K562 (cell line): ENCODE data around the gene GPAT2. TPM values are rescaled to one million over a fixed set of nuclear protein-coding genes. Genes with fewer than 3 reads are reported as not detected.

Experiments
- ATAC-seq: fragments of 200-7000 bp; cut with Tn5 transposase; 3 replicates; pipeline ENCODE4 v1.9.1; 2020; ENCODE audit warnings: moderate library complexity
- BruUV-seq: library from RNA; stranded (reverse); fragments of 400-500 nt; replicated peaks from 2 replicates; lab custom pipeline; 2021; lab: Mats Ljungman, UMichigan
- CTCF ChIA-PET: fragments of 300-600 bp; formaldehyde crosslinking; extraction: SDS; loops from one replicate; lab custom pipeline; 2021; ENCODE audit warnings: low intra/inter-chr PET ratio; lab: Yijun Ruan, JAX
- POLR2A ChIA-PET: fragments of 300-600, 350-650 bp; sonication (Branson Sonifier 250); formaldehyde crosslinking; extraction: SDS; loops from one replicate; lab custom pipeline; 2021; ENCODE audit warnings: antibody characterized with exemption, inconsistent platforms; lab: Yijun Ruan, JAX
- DNase-seq, 4 experiments: peaks; one replicate each; pipeline versions ENCODE4 v3.0.0 to v3.0.0-alpha.2; 2011 to 2018; ENCODE audit warnings: low spot score in 3 of 4, mixed read lengths in 3 of 4; ENCODE audit errors: extremely low read depth in 1 of 4
- FAIRE-seq: peaks from 2 replicates; lab custom pipeline; 2011; peaks lifted over from hg19 to GRCh38; lab: Jason Lieb, UNC
- H2AFZ ChIP-seq: 2 replicates; pipeline ENCODE4 v1.6.0; 2011; ENCODE audit warnings: low read depth, low read length, control low read depth, inconsistent platforms
- H3K27ac ChIP-seq: fragments of 200-600 bp; 3 replicates; pipeline ENCODE4 v1.8.0; 2011; ENCODE audit warnings: low read depth, mild to moderate bottlenecking, control low read depth, inconsistent platforms, low read length, moderate library complexity, mixed read lengths; ENCODE audit errors: extremely low read depth
- H3K27me3 ChIP-seq, 2 experiments: fragments of 300-600 bp in 1 of 2; 2 replicates in 1 of 2; 3 replicates in 1 of 2; pipeline versions ENCODE4 v1.6.0 to v1.8.0; 2011; ENCODE audit warnings: inconsistent platforms in 2 of 2, low read length in 2 of 2, mild to moderate bottlenecking in 1 of 2, mixed read lengths in 1 of 2, moderate library complexity in 1 of 2; ENCODE audit not compliant: control insufficient read depth in 2 of 2, insufficient read depth in 2 of 2
- H3K36me3 ChIP-seq: fragments of 300-600 bp; 3 replicates; pipeline ENCODE4 v1.8.0; 2011; ENCODE audit warnings: mild to moderate bottlenecking, low read length, inconsistent platforms; ENCODE audit not compliant: control insufficient read depth, insufficient read depth
- H3K4me1 ChIP-seq, 2 experiments: fragments of 200-600 bp in 1 of 2; replicated peaks in 1 of 2; 2 replicates in 1 of 2; 3 replicates in 1 of 2; pipeline versions ENCODE4 v1.5.1 to v1.8.0; 2011; ENCODE audit warnings: inconsistent platforms in 2 of 2, low read length in 2 of 2, mild to moderate bottlenecking in 1 of 2, mixed read lengths in 1 of 2, moderate library complexity in 1 of 2; ENCODE audit not compliant: control insufficient read depth in 2 of 2, insufficient read depth in 2 of 2
- H3K4me2 ChIP-seq: 2 replicates; pipeline ENCODE4 v1.6.1; 2011; ENCODE audit warnings: low read length, control low read depth, inconsistent platforms, mixed read lengths; ENCODE audit not compliant: insufficient read depth
- H3K4me3 ChIP-seq: fragments of 200-600 bp; sonication (generic), shearing (Covaris generic); 2 replicates; pipeline ENCODE4 v1.5.1; 2016; ENCODE audit warnings: control low read depth, inconsistent platforms
- H3K79me2 ChIP-seq: fragments of 200-600 bp; 3 replicates; pipeline ENCODE4 v1.8.0; 2011; ENCODE audit warnings: low read length, inconsistent platforms; ENCODE audit not compliant: control insufficient read depth, insufficient read depth
- H3K9ac ChIP-seq, 2 experiments: 2 replicates each; pipeline versions ENCODE4 v1.6.0 to v1.6.1; 2011; ENCODE audit warnings: low read depth in 2 of 2, low read length in 2 of 2, control low read depth in 1 of 2, inconsistent platforms in 1 of 2, mild to moderate bottlenecking in 1 of 2, mixed read lengths in 1 of 2; ENCODE audit not compliant: insufficient read depth in 1 of 2
- H3K9me1 ChIP-seq: one replicate; pipeline ENCODE4 v1.6.0; 2011; ENCODE audit warnings: inconsistent platforms, mild to moderate bottlenecking, low read length, moderate library complexity; ENCODE audit not compliant: control insufficient read depth, insufficient read depth
- H3K9me3 ChIP-seq: replicated peaks from 2 replicates; pipeline ENCODE4 v1.5.1; 2011; ENCODE audit warnings: low read depth, low read length, inconsistent platforms; ENCODE audit not compliant: control insufficient read depth, insufficient read depth
- H4K20me1 ChIP-seq: replicated peaks from 2 replicates; pipeline ENCODE4 v1.6.1; 2011; ENCODE audit warnings: low read length, inconsistent platforms, mixed read lengths; ENCODE audit not compliant: control insufficient read depth, insufficient read depth
- ARHGAP35 ChIP-seq: fragments of 450-650 bp; IDR thresholded peaks from 2 replicates; pipeline ENCODE4 v1.6.1; 2018; ENCODE audit not compliant: partially characterized antibody
- CCAR2 ChIP-seq: fragments of 200-400 bp; formaldehyde crosslinking; IDR thresholded peaks from 2 replicates; pipeline ENCODE4 v1.6.1; 2017; ENCODE audit warnings: mild to moderate bottlenecking, low read depth, low read length
- CREBBP ChIP-seq: IDR thresholded peaks from one replicate; pipeline ENCODE4 v1.6.1; 2012; ENCODE audit warnings: low read depth, mild to moderate bottlenecking, control low read depth, inconsistent platforms, low read length
- HCFC1 ChIP-seq: IDR thresholded peaks from 2 replicates; pipeline ENCODE4 v1.6.1; 2012; ENCODE audit warnings: low read depth, low read length, improper control_type of control experiment
- HIVEP1 ChIP-seq: fragments of 250-450 bp; sonication (Bioruptor Pico); IDR thresholded peaks from 2 replicates; pipeline ENCODE4 v1.4.0; 2020; ENCODE audit warnings: mild to moderate bottlenecking
- MAFG ChIP-seq: fragments of 450-650 bp; conservative IDR thresholded peaks from 2 replicates; pipeline ENCODE4 v1.6.1; 2016; ENCODE audit warnings: missing genetic modification characterization, missing compliant biosample characterization
- NFE2 ChIP-seq: IDR thresholded peaks from 2 replicates; pipeline ENCODE4 v1.6.1; 2014; ENCODE audit warnings: antibody characterized with exemption, low read depth
- PML ChIP-seq: IDR thresholded peaks from 2 replicates; pipeline ENCODE4 v1.6.1; 2012; ENCODE audit warnings: low read length, inconsistent platforms
- POLR2AphosphoS2 ChIP-seq: IDR thresholded peaks from 2 replicates; pipeline ENCODE4 v1.6.1; 2012; ENCODE audit warnings: low read length, improper control_type of control experiment
- RHOXF2B ChIP-seq: fragments of 250-450 bp; sonication (Bioruptor Pico); conservative IDR thresholded peaks from 2 replicates; pipeline ENCODE4 v1.5.1; 2021
- ZEB2 ChIP-seq: fragments of 450-650 bp; IDR thresholded peaks from 2 replicates; pipeline ENCODE4 v1.6.1; 2016
- ZKSCAN3 ChIP-seq: fragments of 250-450 bp; sonication (Bioruptor Pico); IDR thresholded peaks from 2 replicates; pipeline ENCODE4 v1.4.0; 2020
- ZNF766 ChIP-seq: fragments of 200-800 bp; sonication (Bioruptor generic); conservative IDR thresholded peaks from 2 replicates; pipeline ENCODE4 v1.6.1; 2016; ENCODE audit warnings: missing genetic modification characterization, missing compliant biosample characterization
- WGBS: fragments of 100-300 bp; shearing (Covaris generic); methylation state at CpG from one replicate; pipeline ENCODE4 v1.1.6; 2016; ENCODE audit warnings: low coverage, mixed read lengths; ENCODE audit not compliant: insufficient coverage; ENCODE audit errors: missing lambda C conversion rate; 5-methylcytosine and 5-hydroxymethylcytosine counted together
- in situ Hi-C: fragments of 300-500 bp; cut with MboI; formaldehyde crosslinking; loops from 4 replicates; pipeline ENCODE4 v1.15.0; 2018; ENCODE audit warnings: inconsistent platforms, mixed read lengths
- intact Hi-C: fragments of 100-400 bp; cut with micrococcal nuclease; formaldehyde crosslinking; loops from 2 replicates; pipeline ENCODE4 v1.14.2; 2022
- polyA plus RNA-seq, 8 experiments: library from polyadenylated mRNA; depleted of rRNA in 4 of 8; stranded (reverse) in 5 of 8; unstranded in 3 of 8; fragments of >200 nt; fragmentation: Nextera tagmentation in 2 of 8; fragmentation: Illumina TruSeq in 1 of 8; extraction: Ambion mirVana in 2 of 8; extraction: Trizol in 1 of 8; gene quantifications; 2 replicates each; pipeline versions ENCODE4 v1.2.1 to v1.2.3, GENCODE V29; 2011 to 2014; ENCODE audit warnings: inconsistent platforms in 1 of 8, missing spikeins in 1 of 8
- total RNA-seq, 7 experiments: library from RNA; depleted of rRNA in 6 of 7; stranded (reverse); fragments of >200 nt in 6 of 7; fragmentation: Illumina TruSeq in 2 of 7; extraction: Trizol in 2 of 7; gene quantifications; 2 replicates each; pipeline versions ENCODE4 v1.2.1 to v1.2.3, GENCODE V29; 2011 to 2021; ENCODE audit warnings: low replicate concordance in 1 of 7
- TF ChIP-seq, protein P1 (sequence below): fragments of 200-400 bp; formaldehyde crosslinking; IDR thresholded peaks from 2 replicates; pipeline ENCODE4 v1.6.1; 2017; ENCODE audit warnings: mild to moderate bottlenecking, low read depth, low read length, moderate library complexity
- TF ChIP-seq, protein P2 (sequence below): sonication (generic); formaldehyde crosslinking; IDR thresholded peaks from 2 replicates; pipeline ENCODE4 v1.9.0; 2022; ENCODE audit warnings: mild to moderate bottlenecking, missing genetic modification reagents

Gene GPAT2
- total and polyA plus RNA-seq, 9 of the 15 experiments (the other 6 are each of a cell fraction or from before 2014, with no cell fraction given), result 0.01 to 1.2 (median 0.22) TPM; not detected in 3

DNA sequence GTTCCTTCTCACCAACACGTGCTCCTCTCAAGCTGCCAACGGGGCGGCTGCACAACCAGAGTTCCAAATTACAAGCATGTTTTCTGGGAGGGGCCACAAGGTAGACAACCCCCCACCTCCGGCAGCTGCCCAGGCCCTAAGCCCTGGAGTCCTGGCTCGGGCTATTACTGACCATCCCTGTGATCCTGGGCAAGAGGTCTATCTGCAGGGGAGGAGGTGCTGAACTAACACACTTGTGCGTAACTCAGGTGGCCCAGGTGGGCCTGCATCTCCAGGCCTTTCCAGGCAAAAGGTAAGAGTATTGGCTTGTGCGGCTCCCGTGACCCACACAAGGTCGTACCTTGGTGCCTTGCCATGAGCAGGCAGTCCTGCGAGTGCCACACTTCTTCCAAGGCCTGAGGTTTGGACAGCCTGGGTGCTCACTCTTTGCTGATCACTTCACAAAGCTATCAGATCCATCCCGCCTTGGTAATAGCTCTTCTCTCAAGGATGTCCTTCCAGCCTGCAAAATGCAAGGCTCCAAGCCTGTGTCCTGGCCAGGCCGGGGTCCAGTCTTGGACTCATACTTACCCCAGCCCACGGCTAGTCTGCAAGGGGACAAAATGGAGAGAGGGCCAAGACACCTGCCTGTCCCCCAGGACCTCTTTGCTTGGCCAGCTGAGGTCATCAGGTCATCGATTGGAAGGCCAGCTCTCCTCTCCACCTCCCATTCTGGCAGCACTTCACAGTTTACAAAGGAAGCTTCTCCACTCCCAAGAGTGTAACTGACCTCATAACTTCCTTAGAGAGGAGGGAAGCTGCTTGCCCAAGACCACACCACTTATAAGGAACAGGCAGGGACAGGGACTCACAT is 47.7 kb upstream of the GPAT2 start:
- TF ChIP-seq HIVEP1 (CRISPR knock-in tag), result no peak
- H3K27me3 ChIP-seq, result peaks cover 5 to 37% of the 10 kb centered on the region in 2 experiments; a peak in 4 of 5 replicates
- no peak overlapping the region for H2AFZ ChIP-seq
- ChIA-PET CTCF (no interaction called here), POLR2A (no interaction called here)
- no peak for FAIRE-seq
- no peaks in the 10 kb centered on the region for H3K9me3 ChIP-seq
- H3K79me2 ChIP-seq, result no peaks in the 10 kb centered on the region
- BruUV-seq, result no TSS peak
- H4K20me1 ChIP-seq, result no peaks in the 10 kb centered on the region
- no peaks in the 10 kb centered on the region; a peak in 1 of 5 replicates for H3K4me1 ChIP-seq
- intact Hi-C loops (no loop called here), in situ Hi-C loops (loop anchor here (25.0 kb wide), 1 partner anchor 295 kb away; no protein-coding TSS in a partner anchor)
- DNase-seq, result no peak
- H3K27ac ChIP-seq, result no peak overlapping the region
- H3K4me2 ChIP-seq, result no peak overlapping the region
- H3K4me3 ChIP-seq, result no peak overlapping the region
- whole genome bisulfite sequencing, result 1% methylated on average over 14 of the region's 14 CpGs
- H3K9ac ChIP-seq, result no peak overlapping the region
- no peaks in the 10 kb centered on the region for H3K9me1 ChIP-seq
- no peaks in the 10 kb centered on the region for H3K36me3 ChIP-seq
- no peak for ATAC-seq

DNA sequence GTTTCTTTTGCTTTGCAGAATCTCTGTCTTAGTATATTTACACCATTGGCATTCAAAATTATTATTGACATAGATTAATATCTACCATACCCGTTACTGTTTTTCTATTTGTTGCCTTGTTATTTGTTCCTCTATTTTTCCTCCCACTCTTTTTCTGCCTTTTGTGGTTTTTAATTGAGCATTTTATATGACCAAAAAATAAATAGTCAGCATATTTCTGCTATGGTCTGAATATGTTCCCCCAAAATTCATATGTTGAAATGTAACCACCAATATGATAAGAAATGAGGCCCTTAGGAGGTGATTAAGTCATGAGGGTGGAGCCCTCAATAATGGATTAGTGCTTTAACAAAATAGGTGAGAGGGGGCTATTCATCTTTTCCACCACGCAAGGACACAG is 46.3 kb upstream of the GPAT2 start:
- H3K79me2 ChIP-seq, result no peaks in the 10 kb centered on the region
- no peak overlapping the region for H3K27ac ChIP-seq
- ATAC-seq (no peak), DNase-seq (no peak), FAIRE-seq (no peak)
- H3K4me1 ChIP-seq, result no peaks in the 10 kb centered on the region; a peak in 1 of 5 replicates
- H3K9me3 ChIP-seq, result no peaks in the 10 kb centered on the region
- peaks cover 5 to 35% of the 10 kb centered on the region in 2 experiments; a peak in 4 of 5 replicates for H3K27me3 ChIP-seq
- no peak overlapping the region for H3K9ac ChIP-seq
- H3K36me3 ChIP-seq, result no peaks in the 10 kb centered on the region
- in situ Hi-C loops (loop anchor here (25.0 kb wide), 1 partner anchor 294 kb away; no protein-coding TSS in a partner anchor), intact Hi-C loops (no loop called here)
- ChIA-PET CTCF (no interaction called here), POLR2A (no interaction called here)
- H4K20me1 ChIP-seq, result no peaks in the 10 kb centered on the region
- WGBS, result 0% methylated on average over 2 of the region's 2 CpGs
- H3K4me2 ChIP-seq, result no peak overlapping the region
- no TSS peak for BruUV-seq
- H2AFZ ChIP-seq, result no peak overlapping the region
- no peaks in the 10 kb centered on the region for H3K9me1 ChIP-seq
- H3K4me3 ChIP-seq, result no peak overlapping the region
- TF ChIP-seq, protein P1, sequence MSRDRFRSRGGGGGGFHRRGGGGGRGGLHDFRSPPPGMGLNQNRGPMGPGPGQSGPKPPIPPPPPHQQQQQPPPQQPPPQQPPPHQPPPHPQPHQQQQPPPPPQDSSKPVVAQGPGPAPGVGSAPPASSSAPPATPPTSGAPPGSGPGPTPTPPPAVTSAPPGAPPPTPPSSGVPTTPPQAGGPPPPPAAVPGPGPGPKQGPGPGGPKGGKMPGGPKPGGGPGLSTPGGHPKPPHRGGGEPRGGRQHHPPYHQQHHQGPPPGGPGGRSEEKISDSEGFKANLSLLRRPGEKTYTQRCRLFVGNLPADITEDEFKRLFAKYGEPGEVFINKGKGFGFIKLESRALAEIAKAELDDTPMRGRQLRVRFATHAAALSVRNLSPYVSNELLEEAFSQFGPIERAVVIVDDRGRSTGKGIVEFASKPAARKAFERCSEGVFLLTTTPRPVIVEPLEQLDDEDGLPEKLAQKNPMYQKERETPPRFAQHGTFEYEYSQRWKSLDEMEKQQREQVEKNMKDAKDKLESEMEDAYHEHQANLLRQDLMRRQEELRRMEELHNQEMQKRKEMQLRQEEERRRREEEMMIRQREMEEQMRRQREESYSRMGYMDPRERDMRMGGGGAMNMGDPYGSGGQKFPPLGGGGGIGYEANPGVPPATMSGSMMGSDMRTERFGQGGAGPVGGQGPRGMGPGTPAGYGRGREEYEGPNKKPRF, result no peak
- TF ChIP-seq POLR2AphosphoS2, result no peak
- no peak for TF ChIP-seq RHOXF2B (CRISPR knock-in tag)
- TF ChIP-seq, protein P2, sequence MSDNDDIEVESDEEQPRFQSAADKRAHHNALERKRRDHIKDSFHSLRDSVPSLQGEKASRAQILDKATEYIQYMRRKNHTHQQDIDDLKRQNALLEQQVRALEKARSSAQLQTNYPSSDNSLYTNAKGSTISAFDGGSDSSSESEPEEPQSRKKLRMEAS (CRISPR knock-in tag), result no peak
- TF ChIP-seq ZEB2, result no peak
- no peak for TF ChIP-seq CREBBP
- TF ChIP-seq NFE2, result no peak
- TF ChIP-seq PML, result no peak
- no peak for TF ChIP-seq HCFC1
- no peak for TF ChIP-seq CCAR2
- TF ChIP-seq ZNF766, result no peak
- TF ChIP-seq MAFG, result peak; percentile 70; the same call in 1 of the 2 replicates
- no peak for TF ChIP-seq ZKSCAN3 (CRISPR knock-in tag)
- TF ChIP-seq ARHGAP35, result no peak
